WERI-Rb-1 (cell line): ENCODE data around the gene FOXI3.

ENCODE experiments used
- DNase-seq: peaks from one replicate; pipeline ENCODE4 v3.0.0-alpha.2; 2020
- H3K27ac ChIP-seq: fragments of 250-450 bp; sonication (Bioruptor Pico); 2 replicates; pipeline ENCODE4 v1.5.1; 2020; ENCODE audit warnings: mild to moderate bottlenecking, moderate library complexity
- H3K27me3 ChIP-seq: fragments of 250-450 bp; sonication (Bioruptor Pico); 2 replicates; pipeline ENCODE4 v1.5.1; 2021; ENCODE audit warnings: mild to moderate bottlenecking, low read depth, moderate library complexity; ENCODE audit not compliant: insufficient read depth, severe bottlenecking
- H3K36me3 ChIP-seq: fragments of 250-450 bp; sonication (Bioruptor Pico); 2 replicates; pipeline ENCODE4 v1.5.1; 2020; ENCODE audit warnings: mild to moderate bottlenecking, moderate library complexity
- H3K4me3 ChIP-seq: 2 replicates; pipeline ENCODE4 v1.5.1; 2011; ENCODE audit warnings: low read depth, mild to moderate bottlenecking, control low read depth, low read length
- H3K9me3 ChIP-seq: fragments of 250-450 bp; sonication (Bioruptor Pico); 2 replicates; pipeline ENCODE4 v1.5.1; 2021; ENCODE audit warnings: mild to moderate bottlenecking, moderate library complexity; ENCODE audit not compliant: severe bottlenecking
- CTCF ChIP-seq: IDR thresholded peaks from 2 replicates; pipeline ENCODE4 v1.5.1; 2011; ENCODE audit warnings: low read depth, mild to moderate bottlenecking, control low read depth, inconsistent platforms, low read length

Gene FOXI3

DNA sequence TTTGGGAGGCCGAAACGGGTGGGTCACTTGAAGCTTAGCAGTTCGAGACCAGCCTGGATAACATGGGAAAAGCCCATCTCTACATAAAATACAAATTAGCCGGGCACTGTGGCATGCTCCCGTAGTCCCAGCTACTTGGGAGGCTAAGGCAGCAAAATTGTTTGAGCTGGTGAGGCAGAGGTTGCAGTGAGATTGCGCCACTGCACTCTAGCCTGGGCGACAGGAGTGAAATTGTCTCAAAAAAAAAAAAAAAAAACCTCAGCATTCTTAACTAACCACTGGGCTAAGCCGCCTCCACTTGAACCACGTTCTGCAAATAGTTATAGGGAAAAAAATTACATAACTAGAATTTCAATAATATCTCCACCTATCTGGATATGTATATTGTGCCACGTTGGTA lies 2.3 kb downstream of the FOXI3 start:
- peaks cover 84% of the 10 kb centered on the region for H3K27me3 ChIP-seq
- no peak for TF ChIP-seq CTCF
- no peaks in the 10 kb centered on the region for H3K36me3 ChIP-seq
- DNase-seq, result no peak
- H3K4me3 ChIP-seq, result no peak overlapping the region
- peaks cover 6% of the 10 kb centered on the region for H3K9me3 ChIP-seq
- H3K27ac ChIP-seq, result no peak overlapping the region

DNA sequence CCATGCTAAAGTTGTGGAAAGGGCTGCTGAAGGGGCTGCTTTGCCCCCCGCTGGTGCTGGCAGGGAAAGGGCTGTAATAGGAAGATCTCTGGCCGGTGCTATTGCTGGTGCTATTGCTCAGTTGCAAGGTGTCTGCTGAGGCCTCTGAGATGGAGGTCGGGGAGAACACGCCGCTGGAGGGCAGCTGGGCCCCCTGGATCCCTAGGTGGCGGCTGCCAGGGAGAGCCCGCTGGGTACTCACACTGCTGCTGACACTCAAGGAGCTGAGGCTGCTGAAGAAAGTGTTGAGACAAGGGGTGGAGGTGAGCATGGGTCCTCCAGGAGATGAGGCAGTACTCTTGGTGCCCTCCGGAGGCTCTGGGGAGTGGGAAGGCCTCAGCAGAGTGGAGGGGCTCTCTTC lies 4.2 kb downstream of the FOXI3 start:
- Histone ChIP-seq H3K36me3 (no peaks in the 10 kb centered on the region), H3K9me3 (peaks cover 6% of the 10 kb centered on the region), H3K4me3 (no peak overlapping the region), H3K27me3 (peaks cover 85% of the 10 kb centered on the region), H3K27ac (no peak overlapping the region)
- no peak for DNase-seq
- TF ChIP-seq CTCF, result no peak

DNA sequence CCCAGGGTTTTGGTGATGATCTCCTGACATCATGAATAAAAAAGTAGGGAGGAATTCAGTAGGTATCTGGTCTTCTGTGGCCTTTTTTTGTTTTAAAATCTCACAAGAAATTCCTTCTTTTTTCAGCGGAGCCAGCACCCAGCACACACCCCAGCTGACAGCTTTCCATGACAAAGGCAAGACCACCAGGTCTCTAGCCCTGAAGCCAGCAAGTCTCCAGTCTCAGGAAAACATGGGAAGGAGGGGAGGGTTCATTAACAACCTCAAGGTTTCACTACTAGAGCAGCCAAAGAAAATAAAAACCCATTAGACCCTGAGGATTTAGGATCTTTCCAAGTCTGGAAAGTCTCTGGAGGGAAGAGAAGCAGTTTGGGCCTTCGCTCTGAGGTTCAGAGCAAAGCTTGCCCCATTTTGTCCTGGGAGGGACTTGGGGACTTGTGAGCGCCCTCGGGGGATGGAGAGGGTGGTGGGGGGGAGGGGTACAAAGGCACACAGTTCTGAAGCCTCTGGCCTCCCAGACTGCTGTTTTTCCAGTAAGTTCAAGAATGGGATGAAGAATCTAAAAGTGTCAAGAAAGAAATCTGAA lies 9.0 kb downstream of the FOXI3 start:
- Histone ChIP-seq H3K36me3 (no peaks in the 10 kb centered on the region), H3K9me3 (no peaks in the 10 kb centered on the region), H3K27me3 (peaks cover 92% of the 10 kb centered on the region), H3K27ac (no peak overlapping the region), H3K4me3 (no peak overlapping the region)
- no peak for TF ChIP-seq CTCF
- DNase-seq, result no peak

- H3K27me3 ChIP-seq, result peaks cover 90% of the 10 kb centered on the region
- H3K27ac ChIP-seq, result no peak overlapping the region
- TF ChIP-seq CTCF, result no peak
- no peak overlapping the region for H3K4me3 ChIP-seq
- no peaks in the 10 kb centered on the region for H3K36me3 ChIP-seq
- no peak for DNase-seq
- no peaks in the 10 kb centered on the region for H3K9me3 ChIP-seq
Observed at GRCh38 chr2:88442473-88442872, 10.0 kb downstream of the FOXI3 start.

DNA sequence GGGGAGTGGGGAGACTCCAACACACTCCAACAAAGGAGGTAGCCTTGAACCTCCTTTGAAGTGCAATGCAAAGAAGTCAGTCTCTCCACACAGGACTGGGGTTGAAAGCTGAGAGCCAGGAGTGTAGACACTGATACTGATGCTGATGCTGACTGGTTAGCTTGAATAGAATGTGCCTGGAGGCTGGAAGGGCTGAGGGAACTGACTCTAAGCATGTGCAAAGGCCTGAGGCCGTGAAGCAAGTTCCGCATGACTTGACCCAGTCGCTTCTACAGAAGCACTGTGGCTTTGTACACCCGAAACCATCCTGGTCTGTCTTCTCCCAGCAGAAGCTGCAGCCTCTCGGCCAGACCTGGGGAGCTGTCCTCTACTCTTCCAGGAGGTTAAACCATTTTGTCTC lies 10.4 kb downstream of the FOXI3 start:
- Histone ChIP-seq H3K4me3 (no peak overlapping the region), H3K9me3 (no peaks in the 10 kb centered on the region), H3K36me3 (no peaks in the 10 kb centered on the region), H3K27me3 (peaks cover 89% of the 10 kb centered on the region), H3K27ac (no peak overlapping the region)
- TF ChIP-seq CTCF, result no peak
- no peak for DNase-seq

- H3K36me3 ChIP-seq, result no peaks in the 10 kb centered on the region
- no peak for TF ChIP-seq CTCF
- no peak overlapping the region for H3K4me3 ChIP-seq
- H3K27ac ChIP-seq, result no peak overlapping the region
- H3K27me3 ChIP-seq, result peaks cover 79% of the 10 kb centered on the region
- no peak for DNase-seq
- no peaks in the 10 kb centered on the region for H3K9me3 ChIP-seq
Observed at GRCh38 chr2:88437010-88437409, 15.5 kb downstream of the FOXI3 start.
